Measurements from ENCODE around the gene GOLGA3.

GOLGA3 gene

DNA sequence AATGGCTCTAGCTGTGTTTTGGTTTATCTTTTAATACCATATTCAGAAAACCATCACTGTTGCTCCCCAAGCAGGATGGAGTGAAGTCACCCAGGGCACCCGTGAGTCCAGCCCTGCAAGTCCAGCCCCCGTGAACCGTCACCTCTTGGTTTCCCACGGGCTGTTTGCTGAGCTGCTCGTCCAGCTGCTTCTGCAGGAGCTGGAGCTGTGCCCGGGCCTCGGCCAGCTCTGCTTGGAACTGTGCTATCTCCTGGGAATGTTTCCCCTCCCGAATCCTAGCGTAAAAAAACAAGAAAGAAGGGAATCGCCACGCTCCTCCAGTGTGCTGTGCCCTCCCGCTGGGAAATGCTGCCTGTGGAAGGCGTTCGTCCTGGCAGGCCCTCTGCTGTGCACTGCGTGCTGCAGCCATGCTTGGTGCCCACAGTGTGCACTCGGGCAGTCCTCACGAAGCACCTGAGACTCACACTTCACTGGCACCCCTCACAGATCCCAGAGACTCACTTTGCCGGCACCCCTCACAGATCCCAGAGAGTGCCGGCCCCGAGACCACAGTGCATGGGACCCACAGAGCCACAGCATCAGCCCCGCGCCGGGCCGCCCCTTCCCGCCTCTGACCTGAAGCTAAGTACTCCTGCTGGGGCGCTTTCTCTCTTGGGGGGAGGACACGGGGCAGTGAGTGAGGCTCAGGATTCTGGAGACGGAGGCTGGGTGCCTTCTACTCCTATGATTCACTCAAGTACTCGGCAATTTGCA, 51.7 kb downstream of the GOLGA3 start:
- TF ChIP-seq, protein P1, sequence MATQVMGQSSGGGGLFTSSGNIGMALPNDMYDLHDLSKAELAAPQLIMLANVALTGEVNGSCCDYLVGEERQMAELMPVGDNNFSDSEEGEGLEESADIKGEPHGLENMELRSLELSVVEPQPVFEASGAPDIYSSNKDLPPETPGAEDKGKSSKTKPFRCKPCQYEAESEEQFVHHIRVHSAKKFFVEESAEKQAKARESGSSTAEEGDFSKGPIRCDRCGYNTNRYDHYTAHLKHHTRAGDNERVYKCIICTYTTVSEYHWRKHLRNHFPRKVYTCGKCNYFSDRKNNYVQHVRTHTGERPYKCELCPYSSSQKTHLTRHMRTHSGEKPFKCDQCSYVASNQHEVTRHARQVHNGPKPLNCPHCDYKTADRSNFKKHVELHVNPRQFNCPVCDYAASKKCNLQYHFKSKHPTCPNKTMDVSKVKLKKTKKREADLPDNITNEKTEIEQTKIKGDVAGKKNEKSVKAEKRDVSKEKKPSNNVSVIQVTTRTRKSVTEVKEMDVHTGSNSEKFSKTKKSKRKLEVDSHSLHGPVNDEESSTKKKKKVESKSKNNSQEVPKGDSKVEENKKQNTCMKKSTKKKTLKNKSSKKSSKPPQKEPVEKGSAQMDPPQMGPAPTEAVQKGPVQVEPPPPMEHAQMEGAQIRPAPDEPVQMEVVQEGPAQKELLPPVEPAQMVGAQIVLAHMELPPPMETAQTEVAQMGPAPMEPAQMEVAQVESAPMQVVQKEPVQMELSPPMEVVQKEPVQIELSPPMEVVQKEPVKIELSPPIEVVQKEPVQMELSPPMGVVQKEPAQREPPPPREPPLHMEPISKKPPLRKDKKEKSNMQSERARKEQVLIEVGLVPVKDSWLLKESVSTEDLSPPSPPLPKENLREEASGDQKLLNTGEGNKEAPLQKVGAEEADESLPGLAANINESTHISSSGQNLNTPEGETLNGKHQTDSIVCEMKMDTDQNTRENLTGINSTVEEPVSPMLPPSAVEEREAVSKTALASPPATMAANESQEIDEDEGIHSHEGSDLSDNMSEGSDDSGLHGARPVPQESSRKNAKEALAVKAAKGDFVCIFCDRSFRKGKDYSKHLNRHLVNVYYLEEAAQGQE (IDR thresholded peaks at IDR 0.05; ENCODE audit: insufficient read depth in 1 of 2, low read depth in 2 of 2, low read length in 2 of 2): no peak
- TF ChIP-seq POLR2AphosphoS5 (IDR thresholded peaks at IDR 0.05; ENCODE audit: low read depth, low read length): no peak
- no peak for TF ChIP-seq FOXP2 (optimal IDR thresholded peaks at IDR 0.05; ENCODE audit: borderline replicate concordance, extremely low read depth, extremely low read length, insufficient read depth)
- TF ChIP-seq SIN3A (IDR thresholded peaks at IDR 0.05; ENCODE audit: borderline replicate concordance, insufficient read depth, low read length): no peak
- no peak for TF ChIP-seq TAF1 (IDR thresholded peaks at IDR 0.05; ENCODE audit: borderline replicate concordance, insufficient read depth, low read length)

DNA sequence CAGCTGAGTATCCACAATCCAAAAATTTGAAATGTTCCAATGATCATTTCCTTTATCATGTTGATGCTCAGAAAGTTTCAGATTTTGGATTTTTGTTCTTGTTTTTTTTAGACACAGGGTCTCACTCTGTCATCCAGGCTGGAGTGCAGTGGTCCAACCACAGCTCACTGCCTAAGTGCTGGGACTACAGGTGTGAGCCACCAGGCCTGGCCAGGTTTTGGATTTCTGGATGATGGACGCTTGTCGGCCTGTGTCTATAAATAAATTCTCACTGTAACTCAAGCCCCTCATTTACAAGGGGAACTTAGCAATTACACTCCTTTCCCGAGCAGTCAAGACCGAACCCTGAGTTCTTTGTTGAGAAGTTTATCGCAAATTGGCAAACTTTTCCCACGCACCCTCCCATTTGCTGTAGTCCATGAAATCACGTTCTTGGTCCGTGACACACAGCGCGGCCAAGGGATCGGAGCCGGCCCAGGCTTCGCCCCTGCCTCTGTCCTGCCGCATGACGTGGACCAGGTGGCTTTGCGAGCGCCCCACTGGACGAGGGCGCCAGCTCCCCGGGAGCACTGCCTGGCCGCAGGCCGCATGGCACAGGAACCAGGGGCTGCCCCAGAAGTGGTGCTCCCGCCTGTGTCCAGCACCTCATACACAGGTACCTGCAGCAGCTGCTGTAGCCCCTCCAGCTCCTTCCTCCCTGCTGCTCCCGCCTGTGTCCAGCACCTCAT, 53.0 kb downstream of the GOLGA3 start:
- TF ChIP-seq TAF1 (IDR thresholded peaks at IDR 0.05; ENCODE audit: borderline replicate concordance, insufficient read depth, low read length) (no peak), FOXP2 (optimal IDR thresholded peaks at IDR 0.05; ENCODE audit: borderline replicate concordance, extremely low read depth, extremely low read length, insufficient read depth) (no peak), POLR2AphosphoS5 (IDR thresholded peaks at IDR 0.05; ENCODE audit: low read depth, low read length) (no peak), SIN3A (IDR thresholded peaks at IDR 0.05; ENCODE audit: borderline replicate concordance, insufficient read depth, low read length) (no peak)
- TF ChIP-seq, protein P1 (IDR thresholded peaks at IDR 0.05; ENCODE audit: insufficient read depth in 1 of 2, low read depth in 2 of 2, low read length in 2 of 2): no peak

- TF ChIP-seq, protein P1 (IDR thresholded peaks at IDR 0.05; ENCODE audit: insufficient read depth in 1 of 2, low read depth in 2 of 2, low read length in 2 of 2): no peak
- no peak for TF ChIP-seq SIN3A (IDR thresholded peaks at IDR 0.05; ENCODE audit: borderline replicate concordance, insufficient read depth, low read length)
- no peak for TF ChIP-seq TAF1 (IDR thresholded peaks at IDR 0.05; ENCODE audit: borderline replicate concordance, insufficient read depth, low read length)
- no peak for TF ChIP-seq POLR2AphosphoS5 (IDR thresholded peaks at IDR 0.05; ENCODE audit: low read depth, low read length)
- no peak for TF ChIP-seq FOXP2 (optimal IDR thresholded peaks at IDR 0.05; ENCODE audit: borderline replicate concordance, extremely low read depth, extremely low read length, insufficient read depth)
Measured at GRCh38 chr12:132774646-132775275, 53.9 kb downstream of the GOLGA3 start.

GRCh38 chr12:132774159-132774558, 54.5 kb downstream of the GOLGA3 start:
- TF ChIP-seq POLR2AphosphoS5 (IDR thresholded peaks at IDR 0.05; ENCODE audit: low read depth, low read length) (no peak), FOXP2 (optimal IDR thresholded peaks at IDR 0.05; ENCODE audit: borderline replicate concordance, extremely low read depth, extremely low read length, insufficient read depth) (no peak), TAF1 (IDR thresholded peaks at IDR 0.05; ENCODE audit: borderline replicate concordance, insufficient read depth, low read length) (no peak), SIN3A (IDR thresholded peaks at IDR 0.05; ENCODE audit: borderline replicate concordance, insufficient read depth, low read length) (no peak)
- TF ChIP-seq, protein P1 (IDR thresholded peaks at IDR 0.05; ENCODE audit: insufficient read depth in 1 of 2, low read depth in 2 of 2, low read length in 2 of 2): no peak

All from PFSK-1 (cell line).